ENCODE results near the gene ANTXR2. TPM values are rescaled to one million over a fixed set of nuclear protein-coding genes. Genes with fewer than 3 reads are reported as not detected.

Gene ANTXR2
- total RNA-seq, 1 donor from 2014 or later = 64.6 TPM

- no peaks in the 10 kb centered on the region for H3K36me3 ChIP-seq
- no peaks in the 10 kb centered on the region for H3K9me3 ChIP-seq
- H3K27me3 ChIP-seq = no peaks in the 10 kb centered on the region
- H3K4me1 ChIP-seq = no peaks in the 10 kb centered on the region
- TF ChIP-seq CTCF (IDR thresholded peaks at IDR 0.05) (no peak), POLR2A (IDR thresholded peaks at IDR 0.05) (no peak), POLR2AphosphoS5 (IDR thresholded peaks at IDR 0.05; ENCODE audit: insufficient read depth in 1 of 2, low read depth in 1 of 2) (no peak)
- DNase-seq (ENCODE audit: extremely low spot score in 2 of 2) = no peak
- intact Hi-C loops (cut with DNase I) = no loop called here
- H3K4me3 ChIP-seq = no peak overlapping the region
- no peak overlapping the region for H3K27ac ChIP-seq
These were observed 15.4 kb upstream of the ANTXR2 start for GRCh38 chr4:80088471-80088870.

GRCh38 chr4:80086296-80086695, 13.3 kb upstream of the ANTXR2 start:
- TF ChIP-seq CTCF (IDR thresholded peaks at IDR 0.05) (no peak), POLR2A (IDR thresholded peaks at IDR 0.05) (no peak)
- H3K36me3 ChIP-seq = no peaks in the 10 kb centered on the region
- H3K4me1 ChIP-seq = no peaks in the 10 kb centered on the region
- no peak overlapping the region for H3K4me3 ChIP-seq
- H3K27ac ChIP-seq = no peak overlapping the region
- no peaks in the 10 kb centered on the region for H3K27me3 ChIP-seq
- no peaks in the 10 kb centered on the region for H3K9me3 ChIP-seq
- intact Hi-C loops (cut with DNase I) = no loop called here
- no peak for DNase-seq (ENCODE audit: extremely low spot score in 2 of 2)

GRCh38 chr4:80085081-80085480, 12.1 kb upstream of the ANTXR2 start:
- Histone ChIP-seq H3K4me1 (no peaks in the 10 kb centered on the region), H3K27ac (no peak overlapping the region)
- TF ChIP-seq POLR2A (IDR thresholded peaks at IDR 0.05) = no peak
- no peak for TF ChIP-seq POLR2AphosphoS5 (IDR thresholded peaks at IDR 0.05; ENCODE audit: insufficient read depth in 1 of 2, low read depth in 1 of 2)
- TF ChIP-seq CTCF (IDR thresholded peaks at IDR 0.05) = no peak

GRCh38 chr4:80082693-80083092, 9.7 kb upstream of the ANTXR2 start:
- no peaks in the 10 kb centered on the region for H3K36me3 ChIP-seq

More at GRCh38 chr4:80085081-80085480, 12.1 kb upstream of the ANTXR2 start:
- Histone ChIP-seq H3K9me3 (no peaks in the 10 kb centered on the region), H3K4me3 (no peak overlapping the region), H3K27me3 (no peaks in the 10 kb centered on the region), H3K36me3 (no peaks in the 10 kb centered on the region)
- intact Hi-C loops (cut with DNase I) = no loop called here
- DNase-seq (ENCODE audit: extremely low spot score in 2 of 2) = no peak

GRCh38 chr4:80081566-80081965, 8.5 kb upstream of the ANTXR2 start:
- intact Hi-C loops (cut with DNase I) = no loop called here
- Histone ChIP-seq H3K36me3 (no peaks in the 10 kb centered on the region), H3K4me1 (no peaks in the 10 kb centered on the region), H3K27ac (no peak overlapping the region), H3K9me3 (no peaks in the 10 kb centered on the region), H3K4me3 (no peak overlapping the region), H3K27me3 (no peaks in the 10 kb centered on the region)
- no peak for TF ChIP-seq POLR2A (IDR thresholded peaks at IDR 0.05)
- no peak for TF ChIP-seq POLR2AphosphoS5 (IDR thresholded peaks at IDR 0.05; ENCODE audit: insufficient read depth in 1 of 2, low read depth in 1 of 2)
- TF ChIP-seq CTCF (IDR thresholded peaks at IDR 0.05) = no peak
- no peak for DNase-seq (ENCODE audit: extremely low spot score in 2 of 2)

More at GRCh38 chr4:80082693-80083092, 9.7 kb upstream of the ANTXR2 start:
- Histone ChIP-seq H3K4me3 (no peak overlapping the region), H3K27ac (no peak overlapping the region), H3K4me1 (no peaks in the 10 kb centered on the region), H3K27me3 (no peaks in the 10 kb centered on the region), H3K9me3 (no peaks in the 10 kb centered on the region)
- DNase-seq (ENCODE audit: extremely low spot score in 2 of 2) = no peak
- TF ChIP-seq POLR2AphosphoS5 (IDR thresholded peaks at IDR 0.05; ENCODE audit: insufficient read depth in 1 of 2, low read depth in 1 of 2) (no peak), CTCF (IDR thresholded peaks at IDR 0.05) (no peak), POLR2A (IDR thresholded peaks at IDR 0.05) (no peak)
- intact Hi-C loops (cut with DNase I) = no loop called here

All from vagina (tissue), 2 donors.